22Rv1 (cell line): ENCODE measurements around the gene COA1.
"Not testable (repeated sequence)": the region's sequence is repeated elsewhere in the genome, so short reads cannot be mapped to it uniquely, and the experiment has no call there.

Experiments used
- H3K27ac ChIP-seq: fragments of 450-650 bp; 2 replicates; pipeline ENCODE4 v1.5.1; 2017
- CTCF ChIP-seq: fragments of 450-650 bp; IDR thresholded peaks from 2 replicates; pipeline ENCODE4 v1.5.1; 2017; ENCODE audit warnings: mild to moderate bottlenecking
- ZFX ChIP-seq: fragments of 450-650 bp; IDR thresholded peaks from 2 replicates; pipeline ENCODE4 v1.6.1; 2017; ENCODE audit warnings: antibody characterized with exemption, borderline replicate concordance

COA1 gene

GRCh38 chr7:43711503-43711902 lies 17.8 kb downstream of the COA1 start:
- no peak for TF ChIP-seq ZFX
- TF ChIP-seq CTCF, result no peak
- no peak overlapping the region for H3K27ac ChIP-seq

- not testable (repeated sequence) for H3K27ac ChIP-seq
Measured at GRCh38 chr7:43708055-43708454, 21.3 kb downstream of the COA1 start.

- no peak overlapping the region for H3K27ac ChIP-seq
- no peak for TF ChIP-seq CTCF
- no peak for TF ChIP-seq ZFX
Measured at GRCh38 chr7:43703573-43703972, 25.8 kb downstream of the COA1 start.

GRCh38 chr7:43702974-43703373 lies 26.3 kb downstream of the COA1 start:
- no peak overlapping the region for H3K27ac ChIP-seq
- TF ChIP-seq ZFX (no peak), CTCF (no peak)

GRCh38 chr7:43701929-43702328 lies 27.4 kb downstream of the COA1 start:
- H3K27ac ChIP-seq, result no peak overlapping the region
- TF ChIP-seq ZFX (no peak), CTCF (no peak)

GRCh38 chr7:43701500-43701854 lies 27.8 kb downstream of the COA1 start:
- H3K27ac ChIP-seq, result no peak overlapping the region
- TF ChIP-seq CTCF, result no peak

GRCh38 chr7:43700646-43701499 lies 28.4 kb downstream of the COA1 start:
- H3K27ac ChIP-seq, result no peak overlapping the region

More at GRCh38 chr7:43700646-43701499, 28.4 kb downstream of the COA1 start:
- TF ChIP-seq ZFX (no peak), CTCF (no peak)
